ENCODE measurements around the gene ULK2. TPM values are rescaled to one million over a fixed set of nuclear protein-coding genes. Genes with fewer than 3 reads are reported as not detected.

ULK2 gene
- total RNA-seq, 1 experiment from 2014 or later = 12.7 TPM

GRCh38 chr17:19733953-19734526 is 133.7 kb downstream of the ULK2 start:
- POLR2A ChIA-PET = no interaction called here

GRCh38 chr17:19731626-19732025 is 136.1 kb downstream of the ULK2 start:
- Histone ChIP-seq H3K36me3 (ENCODE audit: control insufficient read depth in 1 of 2, insufficient read depth in 2 of 2, low read length in 2 of 2) (no peaks in the 10 kb centered on the region), H3K9me2 (ENCODE audit: insufficient read depth) (no peaks in the 10 kb centered on the region), H3K27me3 (ENCODE audit: insufficient read depth, low read length) (no peaks in the 10 kb centered on the region), H3K27ac (ENCODE audit: low read depth, low read length) (no peak overlapping the region), H3K4me3 (replicated peaks in 1 of 2; ENCODE audit: low read depth in 1 of 2, low read length in 2 of 2) (no peak overlapping the region), H2AFZ (ENCODE audit: low read depth, low read length, poor library complexity, severe bottlenecking) (no peak overlapping the region), H4K20me1 (ENCODE audit: insufficient read depth) (no peaks in the 10 kb centered on the region), H3K9ac (ENCODE audit: low read length) (no peak overlapping the region), H3K4me2 (ENCODE audit: low read length) (no peak overlapping the region), H3K9me3 (ENCODE audit: control insufficient read depth in 1 of 2, insufficient read depth in 1 of 2, low read depth in 1 of 2, low read length in 2 of 2) (no peaks in the 10 kb centered on the region), H3K79me2 (ENCODE audit: insufficient read depth, low read length) (no peaks in the 10 kb centered on the region), H3K4me1 (ENCODE audit: control insufficient read depth in 1 of 2, insufficient read depth in 2 of 2, low read length in 2 of 2) (no peaks in the 10 kb centered on the region)
- BruUV-seq (replicated peaks) = no TSS peak
- CTCF ChIA-PET = no interaction called here
- intact Hi-C loops (cut with micrococcal nuclease) = no loop called here
- POLR2A ChIA-PET = no interaction called here
- ATAC-seq = no peak
- RAD21 ChIA-PET (ENCODE audit: low non-redundant PET in 1 of 2, low total read pairs in 2 of 2, uncharacterized antibody in 2 of 2, unreplicated experiment in 2 of 2) = no interaction called here
- no peak for DNase-seq (ENCODE audit: low read depth, low spot score)
- TF ChIP-seq CTCF (IDR thresholded peaks at IDR 0.05 in 2 of 3, conservative IDR thresholded peaks at IDR 0.05 in 1 of 3; ENCODE audit: borderline replicate concordance in 1 of 3, insufficient read depth in 1 of 3, low read depth in 2 of 3, low read length in 2 of 3) (no peak), SIN3A (IDR thresholded peaks at IDR 0.05; ENCODE audit: low read depth) (no peak), EZH2 (IDR thresholded peaks at IDR 0.05) (no peak), POLR2AphosphoS5 (IDR thresholded peaks at IDR 0.05; ENCODE audit: low read depth, low read length) (no peak)
- TF ChIP-seq, protein P1, sequence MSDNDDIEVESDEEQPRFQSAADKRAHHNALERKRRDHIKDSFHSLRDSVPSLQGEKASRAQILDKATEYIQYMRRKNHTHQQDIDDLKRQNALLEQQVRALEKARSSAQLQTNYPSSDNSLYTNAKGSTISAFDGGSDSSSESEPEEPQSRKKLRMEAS (IDR thresholded peaks at IDR 0.05) = no peak

More at GRCh38 chr17:19733953-19734526, 133.7 kb downstream of the ULK2 start:
- no peak for TF ChIP-seq YY1 (IDR thresholded peaks at IDR 0.05; ENCODE audit: extremely low read depth, insufficient replicate concordance, low read depth, low read length)
- no peak for TF ChIP-seq EZH2phosphoT487 (IDR thresholded peaks at IDR 0.05; ENCODE audit: borderline replicate concordance)
- TF ChIP-seq ZFX (IDR thresholded peaks at IDR 0.05) = no peak
- TF ChIP-seq, protein P2, sequence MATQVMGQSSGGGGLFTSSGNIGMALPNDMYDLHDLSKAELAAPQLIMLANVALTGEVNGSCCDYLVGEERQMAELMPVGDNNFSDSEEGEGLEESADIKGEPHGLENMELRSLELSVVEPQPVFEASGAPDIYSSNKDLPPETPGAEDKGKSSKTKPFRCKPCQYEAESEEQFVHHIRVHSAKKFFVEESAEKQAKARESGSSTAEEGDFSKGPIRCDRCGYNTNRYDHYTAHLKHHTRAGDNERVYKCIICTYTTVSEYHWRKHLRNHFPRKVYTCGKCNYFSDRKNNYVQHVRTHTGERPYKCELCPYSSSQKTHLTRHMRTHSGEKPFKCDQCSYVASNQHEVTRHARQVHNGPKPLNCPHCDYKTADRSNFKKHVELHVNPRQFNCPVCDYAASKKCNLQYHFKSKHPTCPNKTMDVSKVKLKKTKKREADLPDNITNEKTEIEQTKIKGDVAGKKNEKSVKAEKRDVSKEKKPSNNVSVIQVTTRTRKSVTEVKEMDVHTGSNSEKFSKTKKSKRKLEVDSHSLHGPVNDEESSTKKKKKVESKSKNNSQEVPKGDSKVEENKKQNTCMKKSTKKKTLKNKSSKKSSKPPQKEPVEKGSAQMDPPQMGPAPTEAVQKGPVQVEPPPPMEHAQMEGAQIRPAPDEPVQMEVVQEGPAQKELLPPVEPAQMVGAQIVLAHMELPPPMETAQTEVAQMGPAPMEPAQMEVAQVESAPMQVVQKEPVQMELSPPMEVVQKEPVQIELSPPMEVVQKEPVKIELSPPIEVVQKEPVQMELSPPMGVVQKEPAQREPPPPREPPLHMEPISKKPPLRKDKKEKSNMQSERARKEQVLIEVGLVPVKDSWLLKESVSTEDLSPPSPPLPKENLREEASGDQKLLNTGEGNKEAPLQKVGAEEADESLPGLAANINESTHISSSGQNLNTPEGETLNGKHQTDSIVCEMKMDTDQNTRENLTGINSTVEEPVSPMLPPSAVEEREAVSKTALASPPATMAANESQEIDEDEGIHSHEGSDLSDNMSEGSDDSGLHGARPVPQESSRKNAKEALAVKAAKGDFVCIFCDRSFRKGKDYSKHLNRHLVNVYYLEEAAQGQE (IDR thresholded peaks at IDR 0.05; ENCODE audit: low read depth) = no peak
- no peak for TF ChIP-seq ZNF274 (IDR thresholded peaks at IDR 0.05; ENCODE audit: low read depth, low read length)
- ChIA-PET CTCF (no interaction called here), RAD21 (ENCODE audit: low non-redundant PET in 1 of 2, low total read pairs in 2 of 2, uncharacterized antibody in 2 of 2, unreplicated experiment in 2 of 2) (no interaction called here)
- H3K4me2 ChIP-seq (ENCODE audit: low read length) = no peak overlapping the region
- H3K4me3 ChIP-seq (replicated peaks in 1 of 2; ENCODE audit: low read depth in 1 of 2, low read length in 2 of 2) = no peak overlapping the region
- H2AFZ ChIP-seq (ENCODE audit: low read depth, low read length, poor library complexity, severe bottlenecking) = no peak overlapping the region
- intact Hi-C loops (cut with micrococcal nuclease) = no loop called here
- H3K9me2 ChIP-seq (ENCODE audit: insufficient read depth) = no peaks in the 10 kb centered on the region
- DNase-seq (ENCODE audit: low read depth, low spot score) (no peak), ATAC-seq (no peak)
- H3K27me3 ChIP-seq (ENCODE audit: insufficient read depth, low read length) = no peaks in the 10 kb centered on the region
- no peaks in the 10 kb centered on the region for H3K9me3 ChIP-seq (ENCODE audit: control insufficient read depth in 1 of 2, insufficient read depth in 1 of 2, low read depth in 1 of 2, low read length in 2 of 2)
- H3K4me1 ChIP-seq (ENCODE audit: control insufficient read depth in 1 of 2, insufficient read depth in 2 of 2, low read length in 2 of 2) = no peaks in the 10 kb centered on the region
- no peak overlapping the region for H3K9ac ChIP-seq (ENCODE audit: low read length)
- no TSS peak for BruUV-seq (replicated peaks)
- no peaks in the 10 kb centered on the region for H4K20me1 ChIP-seq (ENCODE audit: insufficient read depth)
- H3K27ac ChIP-seq (ENCODE audit: low read depth, low read length) = no peak overlapping the region
- H3K79me2 ChIP-seq (ENCODE audit: insufficient read depth, low read length) = no peaks in the 10 kb centered on the region
- H3K36me3 ChIP-seq (ENCODE audit: control insufficient read depth in 1 of 2, insufficient read depth in 2 of 2, low read length in 2 of 2) = no peaks in the 10 kb centered on the region
